H9 (cell line): Measurements from ENCODE around the gene TOP3B. TPM values are rescaled to one million over a fixed set of nuclear protein-coding genes. Genes with fewer than 3 reads are reported as not detected.

Source experiments
- DNase-seq: peaks from one replicate; pipeline ENCODE4 v3.0.0-alpha.2; 2017
- H2AFZ ChIP-seq: one replicate; pipeline ENCODE4 v1.6.1; 2013; ENCODE audit warnings: mild to moderate bottlenecking, low read length, control low read depth, moderate library complexity
- H2AK5ac ChIP-seq: 2 replicates; pipeline ENCODE4 v1.6.1; 2013; ENCODE audit warnings: low read length, control low read depth, mixed read lengths; ENCODE audit not compliant: insufficient read length
- H2BK120ac ChIP-seq: one replicate; pipeline ENCODE4 v1.6.1; 2013; ENCODE audit warnings: low read depth, mild to moderate bottlenecking, low read length, control low read depth, inconsistent platforms; ENCODE audit not compliant: poor library complexity, severe bottlenecking
- H2BK12ac ChIP-seq: 2 replicates; pipeline ENCODE4 v1.6.1; 2013; ENCODE audit warnings: low read length, control low read depth, mixed read lengths, low read depth; ENCODE audit not compliant: insufficient read length
- H2BK15ac ChIP-seq: 2 replicates; pipeline ENCODE4 v1.6.1; 2013; ENCODE audit warnings: low read depth, low read length, control low read depth
- H2BK20ac ChIP-seq: one replicate; pipeline ENCODE4 v1.6.1; 2013; ENCODE audit warnings: low read depth, mild to moderate bottlenecking, low read length, control low read depth, inconsistent platforms; ENCODE audit not compliant: poor library complexity, severe bottlenecking
- H2BK5ac ChIP-seq: 2 replicates; pipeline ENCODE4 v1.6.1; 2013; ENCODE audit warnings: low read length, control low read depth, mixed read lengths; ENCODE audit not compliant: insufficient read length
- H3K14ac ChIP-seq: 2 replicates; pipeline ENCODE4 v1.6.1; 2013; ENCODE audit warnings: low read length, control low read depth; ENCODE audit not compliant: insufficient read depth
- H3K18ac ChIP-seq: 2 replicates; pipeline ENCODE4 v1.6.1; 2013; ENCODE audit warnings: low read depth, mild to moderate bottlenecking, mixed read lengths, low read length, control low read depth; ENCODE audit not compliant: insufficient read length
- H3K23ac ChIP-seq: 2 replicates; pipeline ENCODE4 v1.6.1; 2013; ENCODE audit warnings: low read length, control low read depth, mixed read lengths, low read depth; ENCODE audit not compliant: insufficient read length
- H3K23me2 ChIP-seq: 2 replicates; pipeline ENCODE4 v1.6.1; 2013; ENCODE audit warnings: low read depth, mild to moderate bottlenecking, mixed read lengths, low read length, control low read depth; ENCODE audit not compliant: insufficient read length, poor library complexity, severe bottlenecking
- H3K27ac ChIP-seq: 2 replicates; pipeline ENCODE4 v1.5.1; 2013; ENCODE audit warnings: low read length, control low read depth, mixed read lengths, low read depth; ENCODE audit not compliant: insufficient read length
- H3K27me3 ChIP-seq: 2 replicates; pipeline ENCODE4 v1.6.1; 2013; ENCODE audit warnings: low read length, control low read depth, inconsistent platforms; ENCODE audit not compliant: insufficient read depth
- H3K4ac ChIP-seq: 2 replicates; pipeline ENCODE4 v1.6.1; 2013; ENCODE audit warnings: low read depth, mild to moderate bottlenecking, control low read depth, inconsistent platforms, low read length, moderate library complexity
- H3K4me1 ChIP-seq: 2 replicates; pipeline ENCODE4 v1.6.1; 2013; ENCODE audit warnings: low read length, control low read depth, inconsistent platforms; ENCODE audit not compliant: insufficient read depth
- H3K4me2 ChIP-seq: 2 replicates; pipeline ENCODE4 v1.6.1; 2013; ENCODE audit warnings: low read length, control low read depth, mixed read lengths; ENCODE audit not compliant: insufficient read length, insufficient read depth
- H3K56ac ChIP-seq: 2 replicates; pipeline ENCODE4 v1.6.1; 2013; ENCODE audit warnings: low read depth, mild to moderate bottlenecking, mixed read lengths, low read length, control low read depth; ENCODE audit not compliant: insufficient read length
- H3K79me1 ChIP-seq: 2 replicates; pipeline ENCODE4 v1.6.1; 2013; ENCODE audit warnings: low read depth, mild to moderate bottlenecking, moderate library complexity, low read length, control low read depth, inconsistent platforms; ENCODE audit not compliant: insufficient read depth, poor library complexity, severe bottlenecking
- H3K79me2 ChIP-seq: 2 replicates; pipeline ENCODE4 v1.6.1; 2013; ENCODE audit warnings: low read length, control low read depth, inconsistent platforms; ENCODE audit not compliant: insufficient read depth
- H3K9ac ChIP-seq: 2 replicates; pipeline ENCODE4 v1.6.1; 2013; ENCODE audit warnings: low read length, control low read depth, mixed read lengths; ENCODE audit not compliant: insufficient read length; ENCODE audit errors: extremely low read depth
- H3K9me3 ChIP-seq: one replicate; pipeline ENCODE4 v1.6.1; 2013; ENCODE audit warnings: low read depth, low read length, inconsistent platforms; ENCODE audit not compliant: control insufficient read depth
- H3T11ph ChIP-seq: one replicate; pipeline ENCODE4 v1.6.1; 2013; ENCODE audit warnings: mild to moderate bottlenecking, low read length, control low read depth, inconsistent platforms
- H4K20me1 ChIP-seq: one replicate; pipeline ENCODE4 v1.6.1; 2013; ENCODE audit not compliant: control insufficient read depth, insufficient read length, insufficient read depth
- H4K5ac ChIP-seq: 2 replicates; pipeline ENCODE4 v1.6.1; 2013; ENCODE audit warnings: low read depth, mild to moderate bottlenecking, mixed read lengths, low read length, control low read depth; ENCODE audit not compliant: insufficient read length
- H4K8ac ChIP-seq: replicated peaks from 2 replicates; pipeline ENCODE4 v1.6.1; 2013; ENCODE audit warnings: low read length, control low read depth, mixed read lengths, low read depth; ENCODE audit not compliant: insufficient read length
- H4K91ac ChIP-seq: 2 replicates; pipeline ENCODE4 v1.6.1; 2013; ENCODE audit warnings: low read depth, mild to moderate bottlenecking, moderate library complexity, mixed read lengths, low read length, control low read depth; ENCODE audit not compliant: insufficient read length
- H3K27ac Mint-ChIP-seq, 3 experiments: 2 replicates in 2 of 3; 3 replicates in 1 of 3; pipeline ENCODE4 v1.8.0; 2020 to 2021; ENCODE audit warnings: mixed read lengths in 3 of 3, mild to moderate bottlenecking in 1 of 3, moderate library complexity in 1 of 3
- H3K27me3 Mint-ChIP-seq: 2 replicates; pipeline ENCODE4 v1.8.0; 2021; ENCODE audit warnings: low read depth, mild to moderate bottlenecking, moderate library complexity, mixed read lengths
- H3K36me3 Mint-ChIP-seq, 3 experiments: 2 replicates in 2 of 3; 3 replicates in 1 of 3; pipeline ENCODE4 v1.8.0; 2020 to 2021; ENCODE audit warnings: low read depth in 3 of 3, mixed read lengths in 3 of 3; ENCODE audit not compliant: insufficient read depth in 1 of 3
- H3K4me1 Mint-ChIP-seq, 2 experiments: 2 replicates each; pipeline ENCODE4 v1.8.0; 2020; ENCODE audit warnings: mixed read lengths in 2 of 2
- H3K4me3 Mint-ChIP-seq, 2 experiments: 2 replicates in 1 of 2; 3 replicates in 1 of 2; pipeline ENCODE4 v1.8.0; 2020 to 2021; ENCODE audit warnings: mild to moderate bottlenecking in 2 of 2, mixed read lengths in 2 of 2, moderate library complexity in 1 of 2
- H3K9me3 Mint-ChIP-seq, 2 experiments: 2 replicates in 1 of 2; 3 replicates in 1 of 2; pipeline ENCODE4 v1.8.0; 2020; ENCODE audit warnings: mild to moderate bottlenecking in 2 of 2, mixed read lengths in 2 of 2, moderate library complexity in 1 of 2
- CTCF ChIP-seq: fragments of 200-600 bp; sonication (generic); conservative IDR thresholded peaks from 3 replicates; pipeline ENCODE4 v1.8.0; 2021; ENCODE audit warnings: antibody characterized with exemption, mild to moderate bottlenecking
- WGBS: extraction: QIAGEN DNeasy Blood & Tissue Kit; methylation state at CpG from one replicate; pipeline ENCODE4 v1.1.7; 2013; ENCODE audit warnings: missing lambda C conversion rate, low lambda C conversion rate, mixed read lengths; ENCODE audit not compliant: insufficient read length; ENCODE audit errors: extremely low coverage; 5-methylcytosine and 5-hydroxymethylcytosine counted together
- long read RNA-seq: library from polyadenylated mRNA; unstranded; transcript quantifications from one replicate; pipeline ENCODE4 v2.0.0, GENCODE V29; 2020
- total RNA-seq: library from RNA; stranded (reverse); gene quantifications from 2 replicates; pipeline ENCODE4 v1.2.1, GENCODE V29; 2021

Gene TOP3B
- 55.2 and 58.5 TPM in 2 replicates for total RNA-seq
- long read RNA-seq, transcript TOP3B-201 (18 exons, 2,863 nt), result major isoform, 93 of 251 reads
- long read RNA-seq, transcript TOP3B-202 (18 exons, 3,107 nt), result minor isoform, 12 of 251 reads
- long read RNA-seq, partial matches to known transcripts, result 27 of 251 reads
- long read RNA-seq, other reads (novel, unspliced or antisense), result 119 of 251 reads

- H3K18ac ChIP-seq, result peak within 1 kb of the TSS; percentile 63
- Mint-ChIP-seq H3K4me3 (peak within 1 kb of the TSS; percentile 90 to 93), H3K27ac (peak within 1 kb of the TSS in 2 of 3 experiments; percentile 81 to 90; a peak in 4 of 7 replicates), H3K9me3 (no peaks in the 10 kb centered on the region), H3K36me3 (peaks cover 0 to 13% (median 10%) of the 10 kb centered on the region in 3 experiments; a peak in 5 of 7 replicates), H3K4me1 (peaks cover 4 to 11% of the 10 kb centered on the region in 2 experiments), H3K27me3 (peaks cover 31% of the 10 kb centered on the region)
- H3K9me3 ChIP-seq, result no peaks in the 10 kb centered on the region
- H2AK5ac ChIP-seq, result no peak within 1 kb of the TSS
- no peak for TF ChIP-seq CTCF
- peak within 1 kb of the TSS; percentile 92 for H3K9ac ChIP-seq
- no CpG with 5 or more reads among the region's 54 CpGs for WGBS
- peak within 1 kb of the TSS; percentile 36 for H4K5ac ChIP-seq
- H3K79me2 ChIP-seq, result no peaks in the 10 kb centered on the region; the same call in 1 of the 2 replicates
- peaks cover 9% of the 10 kb centered on the region for H3K23me2 ChIP-seq
- peak within 1 kb of the TSS; percentile 94 for H3K4me2 ChIP-seq
- no peak within 1 kb of the TSS for H2BK12ac ChIP-seq
- H3T11ph ChIP-seq, result no peak within 1 kb of the TSS
- no peak within 1 kb of the TSS for H3K27ac ChIP-seq
- peak; percentile 69 for DNase-seq
- H2BK15ac ChIP-seq, result no peak within 1 kb of the TSS
- no peaks in the 10 kb centered on the region for H4K20me1 ChIP-seq
- H2BK5ac ChIP-seq, result no peak within 1 kb of the TSS
- no peak within 1 kb of the TSS for H4K8ac ChIP-seq
- no peak within 1 kb of the TSS for H3K23ac ChIP-seq
- no peaks in the 10 kb centered on the region for H3K4me1 ChIP-seq
- H4K91ac ChIP-seq, result no peak within 1 kb of the TSS
- no peak within 1 kb of the TSS for H3K14ac ChIP-seq
- peaks cover 3% of the 10 kb centered on the region for H3K79me1 ChIP-seq
- no peak within 1 kb of the TSS for H2AFZ ChIP-seq
- H3K4ac ChIP-seq, result no peak within 1 kb of the TSS
- H3K56ac ChIP-seq, result no peak within 1 kb of the TSS
- H2BK120ac ChIP-seq, result no peak within 1 kb of the TSS
- no peak within 1 kb of the TSS for H2BK20ac ChIP-seq
- H3K27me3 ChIP-seq, result peaks cover 8% of the 10 kb centered on the region; the same call in 1 of the 2 replicates
These were observed at the start of gene TOP3B for GRCh38 chr22:21982338-21982965. TOP3B (minus strand) TSS chr22:21982787; CDS start chr22:21975709, 7,078 bp downstream.
